Smooth muscle cell (in vitro differentiated cells): ENCODE data around the gene CELSR2. TPM values are rescaled to one million over a fixed set of nuclear protein-coding genes. Genes with fewer than 3 reads are reported as not detected.
A peak's percentile ranks its signal among the peaks of the same experiment; 100 is the strongest.

Experiments used
- DNase-seq: peaks from one replicate; lab custom pipeline; 2025; ENCODE audit not compliant: unreplicated experiment; lab: John Stamatoyannopoulos, UW
- H2AFZ ChIP-seq: fragments of 200-600 bp; sonication (generic); 2 replicates; pipeline ENCODE4 v1.6.0; 2016; ENCODE audit warnings: antibody characterized with exemption, low read depth, mild to moderate bottlenecking
- H3F3A ChIP-seq: fragments of 200-600 bp; sonication (generic); 2 replicates; pipeline ENCODE4 v1.6.0; 2017; ENCODE audit warnings: antibody characterized with exemption, low read depth
- H3K27ac ChIP-seq: fragments of 200-600 bp; sonication (generic); 2 replicates; pipeline ENCODE4 v1.5.1; 2016; ENCODE audit warnings: low read depth, mild to moderate bottlenecking
- H3K27me3 ChIP-seq: fragments of 200-600 bp; sonication (generic); 2 replicates; pipeline ENCODE4 v1.6.1; 2016; ENCODE audit warnings: low read depth, mild to moderate bottlenecking
- H3K36me3 ChIP-seq: fragments of 200-600 bp; sonication (generic); 2 replicates; pipeline ENCODE4 v1.5.1; 2016; ENCODE audit warnings: low read depth
- H3K4me1 ChIP-seq: fragments of 200-600 bp; sonication (generic); 2 replicates; pipeline ENCODE4 v1.5.1; 2016; ENCODE audit warnings: low read depth
- H3K4me2 ChIP-seq: fragments of 200-600 bp; sonication (generic); 2 replicates; pipeline ENCODE4 v1.6.0; 2016; ENCODE audit warnings: mild to moderate bottlenecking
- H3K4me3 ChIP-seq: fragments of 200-600 bp; sonication (generic); 2 replicates; pipeline ENCODE4 v1.5.1; 2016; ENCODE audit warnings: mild to moderate bottlenecking
- H3K79me2 ChIP-seq: fragments of 200-600 bp; sonication (generic); 2 replicates; pipeline ENCODE4 v1.6.0; 2016; ENCODE audit warnings: low read depth, mild to moderate bottlenecking
- H3K9ac ChIP-seq: fragments of 200-600 bp; sonication (generic); 2 replicates; pipeline ENCODE4 v1.6.0; 2016; ENCODE audit warnings: low read depth
- H3K9me3 ChIP-seq: fragments of 200-600 bp; sonication (generic); replicated peaks from 2 replicates; pipeline ENCODE4 v1.5.1; 2016; ENCODE audit warnings: low read depth
- H4K20me1 ChIP-seq: fragments of 200-600 bp; sonication (generic); 2 replicates; pipeline ENCODE4 v1.6.0; 2016; ENCODE audit warnings: low read depth
- WGBS: methylation state at CpG from one replicate; pipeline ENCODE4 v1.1.7; 2016; ENCODE audit warnings: low lambda C conversion rate; 5-methylcytosine and 5-hydroxymethylcytosine counted together
- polyA plus RNA-seq: library from polyadenylated mRNA; unstranded; fragments of >200 nt; fragmentation: Nextera tagmentation; extraction: Ambion mirVana; gene quantifications from 2 replicates; pipeline ENCODE4 v1.2.1, GENCODE V29; 2016
- total RNA-seq: library from RNA; depleted of rRNA; stranded (reverse); fragments of >200 nt; gene quantifications from 2 replicates; pipeline ENCODE4 v1.2.3, GENCODE V29; 2014
- TF ChIP-seq, protein P1 (sequence below): fragments of 200-600 bp; sonication (generic); IDR thresholded peaks from 2 replicates; pipeline ENCODE4 v1.5.1; 2017; ENCODE audit warnings: borderline replicate concordance, mild to moderate bottlenecking, antibody characterized with exemption; ENCODE audit not compliant: insufficient read depth, poor library complexity, severe bottlenecking

Gene CELSR2
- total and polyA plus RNA-seq, 2 experiments from 2014 or later, result 1.8 to 3.6 TPM

- Histone ChIP-seq H3K36me3 (no peaks in the 10 kb centered on the region), H3K4me3 (no peak overlapping the region), H3K4me1 (peaks cover 2% of the 10 kb centered on the region), H3K27me3 (no peaks in the 10 kb centered on the region), H3K27ac (no peak overlapping the region), H3K79me2 (no peaks in the 10 kb centered on the region), H4K20me1 (no peaks in the 10 kb centered on the region), H3K9me3 (no peaks in the 10 kb centered on the region), H3F3A (no peaks in the 10 kb centered on the region), H3K4me2 (no peak overlapping the region), H2AFZ (no peak overlapping the region), H3K9ac (no peak overlapping the region)
- DNase-seq, result no peak
- 80% methylated on average over 2 of the region's 2 CpGs for WGBS
- TF ChIP-seq, protein P1, sequence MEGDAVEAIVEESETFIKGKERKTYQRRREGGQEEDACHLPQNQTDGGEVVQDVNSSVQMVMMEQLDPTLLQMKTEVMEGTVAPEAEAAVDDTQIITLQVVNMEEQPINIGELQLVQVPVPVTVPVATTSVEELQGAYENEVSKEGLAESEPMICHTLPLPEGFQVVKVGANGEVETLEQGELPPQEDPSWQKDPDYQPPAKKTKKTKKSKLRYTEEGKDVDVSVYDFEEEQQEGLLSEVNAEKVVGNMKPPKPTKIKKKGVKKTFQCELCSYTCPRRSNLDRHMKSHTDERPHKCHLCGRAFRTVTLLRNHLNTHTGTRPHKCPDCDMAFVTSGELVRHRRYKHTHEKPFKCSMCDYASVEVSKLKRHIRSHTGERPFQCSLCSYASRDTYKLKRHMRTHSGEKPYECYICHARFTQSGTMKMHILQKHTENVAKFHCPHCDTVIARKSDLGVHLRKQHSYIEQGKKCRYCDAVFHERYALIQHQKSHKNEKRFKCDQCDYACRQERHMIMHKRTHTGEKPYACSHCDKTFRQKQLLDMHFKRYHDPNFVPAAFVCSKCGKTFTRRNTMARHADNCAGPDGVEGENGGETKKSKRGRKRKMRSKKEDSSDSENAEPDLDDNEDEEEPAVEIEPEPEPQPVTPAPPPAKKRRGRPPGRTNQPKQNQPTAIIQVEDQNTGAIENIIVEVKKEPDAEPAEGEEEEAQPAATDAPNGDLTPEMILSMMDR, result no peak
Observed at GRCh38 chr1:109206339-109206738, 43.0 kb upstream of the CELSR2 start.

DNA sequence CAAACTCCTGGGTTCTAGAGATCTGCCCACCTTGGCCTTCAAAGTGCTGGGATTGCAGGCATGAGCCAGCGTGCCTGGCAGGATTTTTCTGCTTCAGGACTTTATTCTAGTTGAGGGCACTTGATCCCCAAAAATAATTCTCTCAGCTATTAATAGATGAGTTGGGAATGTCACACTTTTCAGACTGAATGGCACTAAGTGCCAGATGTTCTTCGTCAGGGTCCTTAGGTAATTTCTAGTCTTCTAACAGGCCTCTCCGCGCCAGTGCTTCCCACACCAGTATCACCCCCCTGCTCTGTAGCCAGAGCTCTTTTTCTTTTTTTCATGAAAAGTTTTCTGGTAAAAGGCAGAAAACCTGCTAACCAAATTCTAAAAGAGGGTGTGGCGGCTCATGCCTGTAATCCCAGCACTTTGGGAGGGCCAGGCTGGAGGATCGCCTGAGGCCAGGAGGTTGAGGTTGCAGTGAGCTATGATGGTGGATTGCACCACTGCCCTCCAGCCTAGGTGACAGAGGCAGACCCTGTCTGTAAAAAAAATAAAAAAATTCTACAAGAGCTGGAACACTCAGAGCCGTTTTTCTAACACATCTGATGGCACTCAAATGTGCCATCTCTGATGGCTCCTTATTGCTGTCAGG, 41.8 kb upstream of the CELSR2 start:
- H3K4me1 ChIP-seq, result no peaks in the 10 kb centered on the region
- whole genome bisulfite sequencing, result 88% methylated on average over 7 of the region's 7 CpGs
- H4K20me1 ChIP-seq, result no peaks in the 10 kb centered on the region
- no peaks in the 10 kb centered on the region for H3K79me2 ChIP-seq
- H3F3A ChIP-seq, result no peaks in the 10 kb centered on the region
- H3K27me3 ChIP-seq, result no peaks in the 10 kb centered on the region
- no peak overlapping the region for H3K4me3 ChIP-seq
- no peak overlapping the region for H3K9ac ChIP-seq
- H3K27ac ChIP-seq, result no peak overlapping the region
- no peaks in the 10 kb centered on the region for H3K36me3 ChIP-seq
- no peak for DNase-seq
- TF ChIP-seq, protein P1, result no peak
- H2AFZ ChIP-seq, result no peak overlapping the region
- no peaks in the 10 kb centered on the region for H3K9me3 ChIP-seq
- H3K4me2 ChIP-seq, result no peak overlapping the region

DNA sequence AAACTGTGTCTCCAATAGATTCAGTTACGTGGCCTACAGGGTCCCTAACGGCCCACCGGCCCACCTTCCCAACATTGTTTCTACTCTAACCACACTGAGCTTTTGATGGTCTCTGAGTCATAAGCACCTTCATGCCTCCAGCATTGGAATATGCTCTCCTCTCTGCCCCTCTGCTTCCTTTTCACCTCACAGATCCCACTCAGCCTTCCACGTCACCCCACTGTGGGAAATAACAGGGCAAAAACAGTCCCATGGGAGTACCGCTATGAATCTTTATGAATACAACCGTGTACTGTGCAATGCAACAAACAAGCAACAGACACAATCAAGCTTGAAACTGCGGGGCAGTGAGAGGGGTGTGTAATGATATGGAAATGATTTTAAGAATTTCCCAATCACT, 40.9 kb upstream of the CELSR2 start:
- no peak overlapping the region for H3K27ac ChIP-seq
- no peaks in the 10 kb centered on the region for H3K9me3 ChIP-seq
- H3F3A ChIP-seq, result no peaks in the 10 kb centered on the region
- H2AFZ ChIP-seq, result no peak overlapping the region
- 84% methylated on average over 7 of the region's 7 CpGs for WGBS
- no peaks in the 10 kb centered on the region for H3K27me3 ChIP-seq
- TF ChIP-seq, protein P1, result no peak
- H3K36me3 ChIP-seq, result no peaks in the 10 kb centered on the region
- no peak overlapping the region for H3K4me2 ChIP-seq
- no peak overlapping the region for H3K9ac ChIP-seq
- H4K20me1 ChIP-seq, result no peaks in the 10 kb centered on the region
- H3K4me3 ChIP-seq, result no peak overlapping the region
- no peaks in the 10 kb centered on the region for H3K79me2 ChIP-seq
- H3K4me1 ChIP-seq, result peaks cover 4% of the 10 kb centered on the region
- no peak for DNase-seq

DNA sequence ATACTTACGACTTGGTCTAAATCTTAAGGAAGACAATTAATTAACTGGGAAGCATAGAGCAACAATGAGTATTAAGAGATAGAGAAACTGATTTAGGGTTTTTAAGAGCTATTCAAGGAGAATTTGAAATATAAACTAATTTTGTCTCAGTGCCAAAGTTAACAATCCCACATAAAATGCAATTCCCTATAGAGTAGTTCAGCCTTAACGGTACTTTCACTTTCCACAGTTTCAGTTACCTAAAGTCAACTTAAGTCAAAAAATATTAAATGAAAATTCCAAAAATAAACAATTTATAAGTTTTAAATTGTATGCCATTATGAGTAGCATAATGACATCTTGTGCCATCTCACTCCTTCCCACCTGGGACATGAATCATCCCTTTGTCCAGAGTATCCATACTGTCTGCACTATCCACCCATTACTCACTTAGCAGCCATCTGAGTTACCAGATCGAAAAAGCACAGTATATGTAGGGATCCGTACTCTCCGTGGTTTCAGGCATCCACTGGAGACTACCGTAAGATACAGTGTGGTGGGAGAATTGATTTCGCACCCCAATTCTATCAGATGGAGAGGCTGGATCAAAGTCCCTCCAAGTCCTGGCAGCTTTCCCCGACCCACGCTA, 40.4 kb upstream of the CELSR2 start:
- DNase-seq, result no peak

More for the DNA sequence above, 40.4 kb upstream of the CELSR2 start:
- WGBS, result 81% methylated on average over 9 of the region's 9 CpGs
- Histone ChIP-seq H3K4me3 (no peak overlapping the region), H3K4me2 (no peak overlapping the region), H3K36me3 (no peaks in the 10 kb centered on the region), H2AFZ (no peak overlapping the region), H3K79me2 (no peaks in the 10 kb centered on the region), H3K4me1 (peaks cover 6% of the 10 kb centered on the region), H3K27me3 (no peaks in the 10 kb centered on the region), H3K9ac (no peak overlapping the region), H3K9me3 (no peaks in the 10 kb centered on the region), H3F3A (no peaks in the 10 kb centered on the region), H3K27ac (peak overlapping the region; percentile 28), H4K20me1 (no peaks in the 10 kb centered on the region)
- TF ChIP-seq, protein P1, result no peak
